OCI-LY3 (cell line): Measurements from ENCODE around the gene TANGO2.

Source experiments
- CTCF ChIP-seq: fragments of 200-600, 300-600 bp; sonication (generic); IDR thresholded peaks from 2 replicates; pipeline ENCODE4 v1.5.1; 2014; ENCODE audit warnings: antibody characterized with exemption, low read length, low read depth
- EZH2phosphoT487 ChIP-seq: fragments of 200-600 bp; shearing (Covaris generic); IDR thresholded peaks from 2 replicates; pipeline ENCODE4 v1.6.1; 2018; ENCODE audit warnings: antibody characterized with exemption, mixed run types, low read depth

- TF ChIP-seq CTCF, result no peak
- TF ChIP-seq EZH2phosphoT487, result no peak
These were observed 43.2 kb downstream of the TANGO2 start for GRCh38 chr22:20064140-20064480.
